Lower lobe of right lung (tissue), 2 donors: ENCODE data around the gene GDAP1L1. TPM values are rescaled to one million over a fixed set of nuclear protein-coding genes. Genes with fewer than 3 reads are reported as not detected.

Source experiments
- ATAC-seq, 2 donors: fragments of 200-7000 bp; cut with Tn5 transposase; one replicate each; pipeline ENCODE4 v1.9.1; 2020 to 2022; ENCODE audit warnings: mild to moderate bottlenecking in 2 of 2, moderate library complexity in 2 of 2
- DNase-seq: peaks from one replicate; pipeline ENCODE4 v3.0.0-alpha.2; 2020
- H3K27ac ChIP-seq: fragments of 200-600 bp; one replicate; pipeline ENCODE4 v1.8.0; 2022
- H3K27me3 ChIP-seq: fragments of 200-600 bp; one replicate; pipeline ENCODE4 v1.8.0; 2022; ENCODE audit warnings: low read depth
- H3K36me3 ChIP-seq: fragments of 200-600 bp; one replicate; pipeline ENCODE4 v1.8.0; 2022; ENCODE audit warnings: mild to moderate bottlenecking
- H3K4me1 ChIP-seq: fragments of 200-600 bp; one replicate; pipeline ENCODE4 v1.8.0; 2022
- H3K4me3 ChIP-seq: fragments of 200-600 bp; one replicate; pipeline ENCODE4 v1.8.0; 2022; ENCODE audit warnings: mild to moderate bottlenecking
- H3K9me3 ChIP-seq: fragments of 200-600 bp; one replicate; pipeline ENCODE4 v1.8.0; 2022
- CTCF ChIP-seq: fragments of 200-600 bp; IDR thresholded peaks from one replicate; pipeline ENCODE4 v1.8.0; 2022; ENCODE audit warnings: antibody characterized with exemption, mild to moderate bottlenecking
- intact Hi-C: fragments of 100-400 bp; cut with DNase I; formaldehyde crosslinking; loops from one replicate; pipeline ENCODE4 v1.11.0; 2022
- total RNA-seq: library from RNA; stranded (reverse); fragmentation: NEBNext Ultra II Directional; extraction: Animal tissue kit (Norgen Biotek cat#: 25700); gene quantifications from one replicate; pipeline ENCODE4 v1.2.1, GENCODE V29; 2021
- donor health status: DM: no; HTN: yes; CAD: no; lungs with severe emphysema.

The GDAP1L1 gene
- total RNA-seq, 1 donor from 2014 or later = not detected

- H3K27ac ChIP-seq = no peak overlapping the region
- no peaks in the 10 kb centered on the region for H3K27me3 ChIP-seq
- no peak for TF ChIP-seq CTCF
- no peak overlapping the region for H3K4me3 ChIP-seq
- H3K9me3 ChIP-seq = no peaks in the 10 kb centered on the region
- DNase-seq = no peak
- ATAC-seq = no peak
- no peaks in the 10 kb centered on the region for H3K4me1 ChIP-seq
- peaks cover 4% of the 10 kb centered on the region for H3K36me3 ChIP-seq
- intact Hi-C loops = no loop called here
These were observed 54.2 kb downstream of the GDAP1L1 start for GRCh38 chr20:44301285-44301684.

- H3K27ac ChIP-seq = no peak overlapping the region
- no peaks in the 10 kb centered on the region for H3K27me3 ChIP-seq
- no peak overlapping the region for H3K4me3 ChIP-seq
- no peak for DNase-seq
- no peak for TF ChIP-seq CTCF
- intact Hi-C loops = no loop called here
- no peaks in the 10 kb centered on the region for H3K4me1 ChIP-seq
- no peaks in the 10 kb centered on the region for H3K9me3 ChIP-seq
- peak; percentile 90 to 93 for ATAC-seq
- H3K36me3 ChIP-seq = peaks cover 12% of the 10 kb centered on the region
These were observed 55.0 kb downstream of the GDAP1L1 start for GRCh38 chr20:44302026-44302669.

GRCh38 chr20:44302736-44303135, 55.6 kb downstream of the GDAP1L1 start:
- Histone ChIP-seq H3K36me3 (peaks cover 12% of the 10 kb centered on the region), H3K9me3 (no peaks in the 10 kb centered on the region), H3K27me3 (no peaks in the 10 kb centered on the region), H3K4me3 (no peak overlapping the region), H3K27ac (no peak overlapping the region), H3K4me1 (no peaks in the 10 kb centered on the region)
- no peak for TF ChIP-seq CTCF
- intact Hi-C loops = no loop called here
- ATAC-seq = no peak
- no peak for DNase-seq

- H3K27me3 ChIP-seq = no peaks in the 10 kb centered on the region
- ATAC-seq (no peak), DNase-seq (no peak)
- intact Hi-C loops = no loop called here
- H3K36me3 ChIP-seq = peaks cover 12% of the 10 kb centered on the region
- TF ChIP-seq CTCF = no peak
- no peak overlapping the region for H3K27ac ChIP-seq
- no peak overlapping the region for H3K4me3 ChIP-seq
- no peaks in the 10 kb centered on the region for H3K4me1 ChIP-seq
- H3K9me3 ChIP-seq = no peaks in the 10 kb centered on the region
These were observed 57.3 kb downstream of the GDAP1L1 start for GRCh38 chr20:44304383-44304782.

- H3K27me3 ChIP-seq = no peaks in the 10 kb centered on the region
- DNase-seq (no peak), ATAC-seq (no peak)
- peaks cover 12% of the 10 kb centered on the region for H3K36me3 ChIP-seq
- H3K9me3 ChIP-seq = no peaks in the 10 kb centered on the region
- H3K4me3 ChIP-seq = no peak overlapping the region
- intact Hi-C loops = no loop called here
- peaks cover 13% of the 10 kb centered on the region for H3K4me1 ChIP-seq
- no peak overlapping the region for H3K27ac ChIP-seq
- TF ChIP-seq CTCF = no peak
These were observed 59.8 kb downstream of the GDAP1L1 start for GRCh38 chr20:44306927-44307326.
